Colonic mucosa (tissue), 4 donors: ENCODE data around the gene RASIP1. TPM values are rescaled to one million over a fixed set of nuclear protein-coding genes. Genes with fewer than 3 reads are reported as not detected.

Experiments used
- DNase-seq: peaks from one replicate; pipeline ENCODE4 v3.0.0-alpha.2; 2020
- H3K27ac ChIP-seq: fragments of 200-600 bp; one replicate; pipeline ENCODE4 v1.8.0; 2021
- H3K27me3 ChIP-seq: fragments of 200-600 bp; one replicate; pipeline ENCODE4 v1.8.0; 2021
- H3K36me3 ChIP-seq: fragments of 200-600 bp; one replicate; pipeline ENCODE4 v1.8.0; 2021
- H3K4me1 ChIP-seq: fragments of 200-600 bp; one replicate; pipeline ENCODE4 v1.8.0; 2021; ENCODE audit warnings: mild to moderate bottlenecking
- H3K4me3 ChIP-seq: fragments of 200-600 bp; one replicate; pipeline ENCODE4 v1.8.0; 2021
- H3K9ac ChIP-seq, 2 donors: one replicate each; pipeline ENCODE4 v1.7.0; 2013; ENCODE audit warnings: control low read depth in 2 of 2, low read depth in 2 of 2, low read length in 2 of 2
- H3K9me3 ChIP-seq: fragments of 200-600 bp; one replicate; pipeline ENCODE4 v1.8.0; 2021
- intact Hi-C: fragments of 100-400 bp; cut with DNase I; formaldehyde crosslinking; loops from one replicate; pipeline ENCODE4 v1.14.1; 2022
- total RNA-seq, 2 donors: library from RNA; stranded (reverse); fragmentation: NEBNext Ultra II Directional in 1 of 2; extraction: Animal tissue kit (Norgen Biotek cat#: 25700) in 1 of 2; gene quantifications; one replicate each; pipeline ENCODE4 v1.2.1, GENCODE V29; 2021
- TF ChIP-seq, protein P1 (sequence below): fragments of 200-600 bp; IDR thresholded peaks from one replicate; pipeline ENCODE4 v1.8.0; 2022; ENCODE audit warnings: antibody characterized with exemption, mild to moderate bottlenecking
- donor health status: healthy.
- donor health status: DM: no; HTN: no; CAD: no.
- donor health status: DM: no; HTN: no; CAD: no.

Gene RASIP1
- total RNA-seq, 2 donors from 2014 or later = 2.2 to 4.8 TPM

DNA sequence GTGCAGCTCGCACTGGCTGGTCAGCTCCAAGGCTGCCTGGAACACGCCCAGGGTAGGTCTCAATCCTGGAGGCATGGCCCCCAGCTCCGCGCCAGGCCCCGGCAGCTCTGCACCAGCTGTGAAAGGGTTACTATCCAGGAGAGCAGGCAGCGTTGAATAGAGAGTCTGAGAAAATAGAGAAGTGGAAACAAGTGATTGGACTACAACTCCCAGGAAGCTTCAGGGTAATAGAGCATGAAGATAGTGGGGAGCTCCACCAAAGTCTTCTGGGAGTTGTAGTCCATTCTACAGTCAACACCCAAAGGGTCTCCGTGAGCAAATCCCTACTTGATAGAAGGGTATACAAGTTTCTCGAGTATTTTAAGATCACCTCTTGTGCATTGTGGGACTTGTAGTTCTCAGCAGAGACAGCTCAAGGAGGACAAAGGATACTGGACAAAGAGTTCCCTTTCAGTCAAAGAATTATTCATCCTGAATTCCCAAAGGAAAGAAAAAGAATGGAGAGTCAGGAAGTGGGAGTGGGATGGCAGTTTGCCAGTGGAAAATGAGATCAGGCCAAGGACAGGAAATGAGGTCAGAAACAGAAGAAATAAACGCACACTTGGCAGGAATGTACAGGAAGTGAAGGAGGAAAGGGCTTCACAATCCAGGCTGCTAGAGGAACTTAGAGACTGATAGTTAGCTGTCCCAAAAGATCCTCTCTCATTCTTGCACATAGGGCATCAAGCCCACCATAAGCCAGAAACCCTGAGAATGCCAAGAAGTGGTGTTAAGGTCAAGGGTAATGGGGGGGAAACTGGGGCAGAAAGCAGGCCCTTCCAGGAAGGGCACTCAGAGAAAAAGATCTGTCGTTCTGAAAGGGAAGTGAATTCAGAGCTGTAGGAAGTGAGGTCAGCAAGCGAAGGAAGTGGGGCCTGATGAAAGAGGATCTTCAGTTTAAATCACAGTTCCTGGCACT is 15.3 kb downstream of the RASIP1 start:
- peak overlapping the region; percentile 46 for H3K27ac ChIP-seq
- peak; percentile 66 for DNase-seq
- H3K9me3 ChIP-seq = no peaks in the 10 kb centered on the region
- no peak overlapping the region for H3K4me3 ChIP-seq
- TF ChIP-seq, protein P1, sequence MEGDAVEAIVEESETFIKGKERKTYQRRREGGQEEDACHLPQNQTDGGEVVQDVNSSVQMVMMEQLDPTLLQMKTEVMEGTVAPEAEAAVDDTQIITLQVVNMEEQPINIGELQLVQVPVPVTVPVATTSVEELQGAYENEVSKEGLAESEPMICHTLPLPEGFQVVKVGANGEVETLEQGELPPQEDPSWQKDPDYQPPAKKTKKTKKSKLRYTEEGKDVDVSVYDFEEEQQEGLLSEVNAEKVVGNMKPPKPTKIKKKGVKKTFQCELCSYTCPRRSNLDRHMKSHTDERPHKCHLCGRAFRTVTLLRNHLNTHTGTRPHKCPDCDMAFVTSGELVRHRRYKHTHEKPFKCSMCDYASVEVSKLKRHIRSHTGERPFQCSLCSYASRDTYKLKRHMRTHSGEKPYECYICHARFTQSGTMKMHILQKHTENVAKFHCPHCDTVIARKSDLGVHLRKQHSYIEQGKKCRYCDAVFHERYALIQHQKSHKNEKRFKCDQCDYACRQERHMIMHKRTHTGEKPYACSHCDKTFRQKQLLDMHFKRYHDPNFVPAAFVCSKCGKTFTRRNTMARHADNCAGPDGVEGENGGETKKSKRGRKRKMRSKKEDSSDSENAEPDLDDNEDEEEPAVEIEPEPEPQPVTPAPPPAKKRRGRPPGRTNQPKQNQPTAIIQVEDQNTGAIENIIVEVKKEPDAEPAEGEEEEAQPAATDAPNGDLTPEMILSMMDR = no peak
- intact Hi-C loops = no loop called here
- H3K36me3 ChIP-seq = no peaks in the 10 kb centered on the region
- H3K27me3 ChIP-seq = no peaks in the 10 kb centered on the region
- no peak overlapping the region for H3K9ac ChIP-seq
- H3K4me1 ChIP-seq = no peaks in the 10 kb centered on the region

DNA sequence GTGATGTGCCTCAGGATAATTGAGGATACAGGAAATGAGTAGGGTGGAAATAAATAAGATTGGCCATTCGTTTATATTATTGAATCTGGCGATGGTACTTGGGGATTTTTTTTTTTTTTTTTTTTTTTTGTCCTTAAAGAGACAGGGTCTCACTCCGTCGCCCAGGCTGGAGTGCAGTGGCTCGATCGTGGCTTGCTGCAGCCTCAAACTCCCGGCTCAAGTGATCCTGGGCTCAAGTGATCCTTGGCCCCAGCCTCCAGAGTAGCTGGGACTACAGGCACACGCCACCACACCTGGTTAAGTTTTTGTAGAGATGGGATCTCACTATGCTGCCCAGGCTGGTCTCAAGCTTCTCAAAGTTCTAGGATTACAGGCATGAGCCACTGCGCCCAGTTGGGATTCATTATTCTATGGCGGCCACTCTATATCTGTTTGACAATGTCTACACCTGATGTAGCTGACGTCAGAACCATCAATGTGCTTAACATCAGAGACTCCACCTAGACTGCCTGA is 18.2 kb downstream of the RASIP1 start:
- Histone ChIP-seq H3K9me3 (no peaks in the 10 kb centered on the region), H3K36me3 (no peaks in the 10 kb centered on the region), H3K27me3 (no peaks in the 10 kb centered on the region), H3K27ac (no peak overlapping the region), H3K4me1 (no peaks in the 10 kb centered on the region), H3K4me3 (no peak overlapping the region), H3K9ac (no peak overlapping the region)
- no peak for DNase-seq
- intact Hi-C loops = no loop called here
- TF ChIP-seq, protein P1 = no peak

DNA sequence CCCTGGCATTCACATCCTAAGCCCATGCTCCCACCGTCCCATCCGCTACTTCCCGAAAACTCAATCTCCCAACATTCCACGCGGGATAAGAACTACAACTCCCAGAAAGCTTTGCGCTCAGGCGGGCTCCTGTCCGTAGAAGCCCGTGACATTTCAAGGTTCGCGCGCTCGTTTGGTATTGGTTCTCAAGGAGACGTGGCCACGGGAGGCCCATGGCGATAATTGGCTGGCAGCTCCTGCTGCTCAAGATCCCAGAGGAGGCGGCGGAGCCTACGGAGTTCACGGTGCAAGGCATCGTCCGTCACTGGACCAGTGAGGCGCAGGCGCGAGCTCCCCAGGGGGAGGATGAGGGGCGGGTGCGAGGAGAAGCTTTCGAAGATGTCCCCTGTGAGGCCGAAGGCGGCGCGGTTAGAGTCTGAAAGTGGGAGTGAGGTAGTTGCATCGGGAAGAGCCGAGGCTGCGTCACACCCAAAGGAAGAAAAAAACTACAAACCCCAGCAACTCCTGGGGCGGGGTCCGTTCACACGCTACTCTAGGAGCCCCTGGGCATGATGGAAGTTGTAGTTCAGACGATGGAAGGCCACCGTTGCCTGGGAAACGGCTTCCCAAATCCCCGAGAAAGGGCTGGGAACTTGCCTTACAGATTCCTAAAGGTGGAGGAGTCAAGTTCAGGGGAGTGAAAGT is 19.7 kb downstream of the RASIP1 start:
- Histone ChIP-seq H3K4me3 (peak overlapping the region; percentile 42), H3K27me3 (no peaks in the 10 kb centered on the region), H3K36me3 (no peaks in the 10 kb centered on the region), H3K9me3 (no peaks in the 10 kb centered on the region), H3K4me1 (no peaks in the 10 kb centered on the region), H3K27ac (peak overlapping the region; percentile 73), H3K9ac (peak overlapping the region; percentile 38 to 62)
- DNase-seq = peak; percentile 99
- TF ChIP-seq, protein P1 = no peak
- intact Hi-C loops = no loop called here

DNA sequence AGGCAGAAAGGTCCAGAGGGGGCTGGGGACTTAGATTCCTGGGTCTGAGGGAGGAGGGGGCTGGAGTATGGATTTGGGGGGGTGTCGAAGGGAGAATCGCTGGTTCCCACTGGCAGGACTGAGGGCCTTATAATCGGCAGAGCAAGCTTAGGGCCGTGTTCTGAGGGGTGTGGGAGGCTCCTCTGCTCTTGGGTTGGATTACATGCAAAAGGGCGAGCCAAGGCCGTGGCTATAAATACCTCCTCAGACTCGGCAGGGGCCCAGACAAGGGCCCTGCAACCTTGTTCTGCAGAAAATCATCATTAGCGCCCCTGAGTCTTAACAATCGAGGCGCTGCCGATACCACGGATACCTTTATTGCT is 20.2 kb downstream of the RASIP1 start:
- TF ChIP-seq, protein P1 = no peak
- H3K4me1 ChIP-seq = peaks cover 5% of the 10 kb centered on the region
- no peak overlapping the region for H3K27ac ChIP-seq
- intact Hi-C loops = no loop called here
- no peak for DNase-seq
- no peak overlapping the region for H3K4me3 ChIP-seq
- no peaks in the 10 kb centered on the region for H3K36me3 ChIP-seq
- H3K9me3 ChIP-seq = no peaks in the 10 kb centered on the region
- H3K27me3 ChIP-seq = no peaks in the 10 kb centered on the region
- peak overlapping the region in 1 of 2 donors; percentile 62 for H3K9ac ChIP-seq

DNA sequence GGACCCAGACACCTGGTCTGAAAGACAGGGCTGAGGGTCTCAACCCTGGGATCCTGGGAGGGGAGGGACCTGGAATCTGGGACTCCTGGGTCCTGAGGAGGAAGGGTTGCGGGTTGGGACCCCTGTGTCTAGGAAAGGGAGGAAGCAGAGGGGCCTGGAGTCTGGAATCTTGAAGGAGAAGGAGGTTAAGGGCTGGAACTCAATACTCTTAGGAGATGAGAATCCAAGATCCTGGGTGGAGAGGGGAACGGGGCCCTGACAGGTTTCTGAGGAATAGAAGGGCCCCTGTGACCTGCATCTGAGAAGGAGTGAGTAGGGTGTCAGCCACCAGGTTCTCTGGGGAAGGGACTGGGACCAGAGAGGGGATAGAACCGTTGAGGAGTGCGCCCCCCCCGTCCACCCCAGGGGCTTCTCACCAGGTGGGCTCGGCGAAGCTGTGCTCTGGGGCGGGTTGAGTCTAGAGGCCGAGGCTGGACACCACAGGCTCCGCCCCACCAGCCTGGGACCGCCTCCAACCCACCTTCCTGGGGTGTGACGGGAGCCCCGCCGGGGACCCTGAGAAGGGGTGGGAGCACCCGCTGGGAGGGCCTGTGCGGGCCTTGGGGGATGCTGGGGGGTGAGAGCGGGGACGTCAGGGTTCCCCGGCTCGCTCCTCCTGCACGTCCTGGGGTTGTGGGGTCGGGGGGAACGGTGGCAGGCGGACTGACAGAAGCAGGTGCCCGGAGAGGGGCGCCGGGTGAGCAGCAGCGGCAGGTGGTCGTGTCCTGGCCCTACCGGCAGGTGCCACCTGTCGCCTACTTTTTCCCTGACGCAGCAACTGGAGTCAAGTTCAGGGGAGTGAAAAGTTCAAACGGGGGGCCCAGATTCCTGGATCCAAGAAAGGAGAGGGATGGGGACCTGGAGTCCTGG is 20.9 kb downstream of the RASIP1 start, which contains the start of gene MAMSTR:
Gene MAMSTR (minus strand): TSS at position 463 of the 909 bp plus-strand sequence. CDS start 694 bp downstream, outside the sequence.
- Histone ChIP-seq H3K27ac (no peak within 1 kb of the TSS), H3K4me3 (peak within 1 kb of the TSS; percentile 42), H3K36me3 (no peaks in the 10 kb centered on the region), H3K27me3 (no peaks in the 10 kb centered on the region), H3K4me1 (peaks cover 9% of the 10 kb centered on the region), H3K9me3 (no peaks in the 10 kb centered on the region), H3K9ac (peak within 1 kb of the TSS in 1 of 2 donors; percentile 62)
- intact Hi-C loops = no loop called here
- TF ChIP-seq, protein P1 = no peak
- no peak for DNase-seq
